ENCODE measurements around the gene OR6B2.
"Not testable (repeated sequence)": the region's sequence is repeated elsewhere in the genome, so short reads cannot be mapped to it uniquely, and the experiment has no call there.

The OR6B2 gene

DNA sequence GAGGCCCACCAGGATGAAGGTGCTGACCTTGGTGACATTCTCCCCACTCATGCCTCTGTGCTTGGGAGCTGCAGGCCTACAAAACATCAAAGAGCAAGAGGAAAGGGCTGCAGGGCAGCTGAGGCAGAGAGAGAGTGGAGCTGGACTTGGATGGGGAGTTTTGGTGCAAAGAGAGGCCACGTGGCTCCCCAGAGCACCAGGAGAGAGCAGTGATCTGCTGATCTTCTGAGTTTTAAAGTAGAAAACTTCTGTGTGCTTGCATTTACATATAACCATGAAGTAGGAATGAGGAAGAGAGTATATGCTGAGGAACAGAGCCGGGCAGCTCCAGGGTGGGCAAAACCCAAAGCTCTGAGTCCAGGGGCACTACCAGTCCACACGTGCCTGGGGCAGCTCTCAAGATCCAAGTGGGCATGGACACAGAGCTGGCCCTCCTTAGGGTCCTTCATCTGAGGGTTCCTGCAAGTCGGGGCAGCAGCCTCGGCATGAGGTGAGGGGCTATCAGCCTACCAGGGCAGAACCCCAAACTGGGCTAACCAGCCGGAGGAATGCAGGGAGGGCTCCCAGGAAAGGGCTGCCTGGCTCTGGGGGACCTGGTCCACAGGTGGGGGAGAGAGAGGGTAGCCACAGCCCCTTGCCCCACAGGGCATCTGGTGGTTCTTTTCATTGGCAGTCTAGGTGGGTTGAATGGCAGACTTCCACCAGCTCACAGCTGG, at the start of gene OR6B2:
Gene OR6B2 (minus strand): TSS at position 51 of the 716 bp plus-strand sequence. CDS start 0 bp downstream, at position 51.
- no peak for DNase-seq

GRCh38 chr2:240078631-240079030, 48.4 kb upstream of the OR6B2 start:
- DNase-seq: no peak

GRCh38 chr2:240077442-240077841, 47.2 kb upstream of the OR6B2 start:
- no peak for DNase-seq

DNA sequence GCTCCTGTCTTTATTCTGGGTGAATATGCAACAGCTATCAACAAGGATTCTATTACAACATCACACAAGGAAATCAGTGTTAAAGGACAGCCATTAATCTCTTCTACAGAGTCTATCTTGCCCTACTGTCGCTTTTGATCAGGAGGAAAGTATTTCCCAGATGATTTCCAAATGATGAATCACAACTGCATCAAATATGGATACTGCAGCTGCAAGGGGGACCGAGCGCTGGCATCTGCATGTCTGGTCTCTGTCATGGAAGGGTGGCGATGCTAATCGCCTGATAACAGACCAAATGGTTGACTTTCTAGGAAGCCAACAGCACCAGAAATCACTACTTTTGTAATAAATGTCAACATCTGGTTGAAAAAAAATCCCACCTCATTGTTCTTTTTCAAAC, 44.3 kb upstream of the OR6B2 start:
- DNase-seq: no peak

DNA sequence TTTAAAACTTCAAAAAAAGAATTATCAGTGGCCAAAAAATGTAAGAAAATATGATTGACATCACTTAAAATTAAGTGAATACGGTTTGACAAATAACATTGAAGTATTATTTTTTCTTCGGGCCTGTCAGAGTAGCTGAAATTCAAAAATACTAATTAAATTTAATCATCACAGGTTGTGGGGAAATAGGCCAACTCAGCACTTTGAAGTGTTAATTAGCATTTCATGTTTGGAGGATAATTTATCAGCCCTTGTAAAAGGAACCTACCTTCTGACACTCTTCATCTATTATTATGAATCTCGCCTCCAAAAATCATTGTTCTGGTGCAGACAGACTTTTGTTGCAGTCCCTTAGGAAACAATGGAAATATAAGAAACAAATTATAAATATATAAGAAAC, 40.7 kb upstream of the OR6B2 start:
- DNase-seq: no peak

DNA sequence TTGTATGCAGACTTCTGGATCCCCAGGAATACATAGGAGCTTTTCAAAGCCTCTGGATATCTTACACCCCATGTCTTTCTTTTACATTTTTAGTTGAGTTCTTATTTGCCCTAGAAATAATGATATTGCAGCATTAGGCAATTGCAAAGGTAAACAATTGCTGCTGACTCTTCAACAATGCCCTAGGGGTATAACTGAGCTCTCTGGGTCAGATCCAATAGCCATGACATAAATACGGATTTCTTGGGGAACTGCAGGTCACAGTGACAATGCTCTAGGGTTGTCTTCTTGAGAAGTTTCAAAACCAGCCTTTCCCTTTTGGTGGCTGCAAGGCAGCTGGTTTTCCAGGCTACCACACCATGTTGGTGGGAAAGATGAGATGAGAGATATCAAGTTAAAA, 39.6 kb upstream of the OR6B2 start:
- DNase-seq: no peak

- no peak for DNase-seq
Measured at GRCh38 chr2:240068193-240068592, 38.0 kb upstream of the OR6B2 start.

DNA sequence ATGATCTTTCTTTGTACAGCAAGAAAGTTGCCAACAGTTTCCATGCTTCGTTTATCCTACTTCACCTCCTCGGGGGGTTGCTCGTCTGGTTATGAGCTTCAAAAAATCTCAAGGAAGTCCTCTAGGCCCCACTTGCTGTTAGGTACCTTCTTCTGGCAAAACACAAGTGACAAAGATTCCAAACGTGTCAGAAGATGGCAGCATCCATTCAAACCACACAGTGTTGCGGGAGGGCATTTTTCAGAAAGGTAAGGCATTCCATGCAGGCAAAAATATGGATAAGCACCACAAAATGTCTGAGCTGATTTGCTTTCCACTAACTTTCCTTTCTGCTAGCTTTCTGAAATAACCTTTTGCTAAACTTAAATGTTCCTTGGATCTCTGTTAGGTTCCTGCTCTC, 36.3 kb upstream of the OR6B2 start:
- no peak for DNase-seq

DNA sequence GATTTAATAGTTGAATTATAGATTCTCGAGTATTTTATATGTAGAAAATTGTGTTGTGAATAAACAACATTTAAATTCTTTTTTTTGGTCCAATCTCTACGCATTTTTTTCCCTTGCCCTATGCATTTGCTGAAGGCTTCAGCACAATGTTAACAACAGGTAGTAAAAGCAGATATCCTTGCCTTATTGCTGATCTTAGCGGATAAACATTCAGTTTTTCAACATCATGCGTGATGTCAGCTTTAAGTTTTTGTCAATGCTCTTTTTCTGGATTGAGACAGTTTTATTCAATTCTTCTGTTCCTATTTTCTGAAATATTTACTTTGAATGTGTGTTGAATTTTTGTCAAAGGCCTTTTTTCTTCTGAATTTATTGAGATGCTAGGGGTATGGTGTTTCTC, 34.7 kb upstream of the OR6B2 start:
- DNase-seq: no peak

- no peak for DNase-seq
Measured at GRCh38 chr2:240060977-240061591, 30.9 kb upstream of the OR6B2 start.

- no peak for DNase-seq
Measured at GRCh38 chr2:240056678-240057077, 26.4 kb upstream of the OR6B2 start.

- DNase-seq: no peak
Measured at GRCh38 chr2:240055177-240055917, 25.1 kb upstream of the OR6B2 start.

DNA sequence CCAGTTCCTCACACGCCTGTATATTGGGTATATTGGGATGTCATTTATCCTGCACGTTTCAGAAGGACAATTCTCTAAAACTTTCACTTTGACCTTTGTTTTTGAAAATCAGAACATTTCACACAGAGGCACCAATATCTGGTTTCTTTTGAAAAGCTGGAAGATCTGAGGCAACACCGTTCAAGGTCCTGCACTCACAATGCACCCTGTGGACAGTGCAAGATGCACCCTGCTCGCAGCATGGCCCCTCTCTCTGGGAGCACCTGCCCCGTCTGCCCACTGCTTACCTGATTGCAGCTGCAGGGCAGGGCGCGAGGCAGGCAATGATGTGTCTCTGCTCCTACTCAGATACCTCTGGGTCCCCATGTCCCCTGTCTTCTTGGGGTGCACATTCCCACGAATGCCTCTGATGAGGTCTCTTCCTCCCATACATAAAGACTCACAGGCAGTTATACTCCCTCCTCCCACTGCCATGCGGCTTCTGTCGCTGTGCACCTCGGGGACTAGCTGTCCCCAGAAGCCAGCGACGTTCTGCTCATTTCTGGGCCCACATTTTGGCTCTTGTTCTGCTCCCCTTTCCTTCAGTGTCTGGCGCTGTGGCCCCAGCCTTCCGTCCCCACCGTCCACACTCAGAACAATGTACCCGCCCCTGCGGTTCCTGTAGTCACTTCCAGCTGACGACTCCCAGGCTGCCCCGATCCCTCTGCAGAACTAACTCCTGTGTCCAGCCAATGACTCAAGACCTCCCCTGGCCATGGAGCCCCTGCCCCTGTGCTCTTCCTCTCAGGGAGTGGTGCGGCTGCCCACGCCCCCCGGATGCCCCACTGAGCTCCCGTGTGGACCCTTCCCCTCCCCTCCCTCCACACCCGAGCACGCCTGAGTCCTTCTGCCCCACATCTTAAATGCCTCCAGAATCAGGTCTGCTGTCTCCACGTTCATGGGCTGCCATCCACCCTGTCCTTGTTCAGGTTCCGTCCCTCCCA, 23.2 kb upstream of the OR6B2 start, which contains the start of gene OR6B3:
Gene OR6B3 (minus strand): TSS at position 349 of the 983 bp plus-strand sequence.
- no peak for DNase-seq

DNA sequence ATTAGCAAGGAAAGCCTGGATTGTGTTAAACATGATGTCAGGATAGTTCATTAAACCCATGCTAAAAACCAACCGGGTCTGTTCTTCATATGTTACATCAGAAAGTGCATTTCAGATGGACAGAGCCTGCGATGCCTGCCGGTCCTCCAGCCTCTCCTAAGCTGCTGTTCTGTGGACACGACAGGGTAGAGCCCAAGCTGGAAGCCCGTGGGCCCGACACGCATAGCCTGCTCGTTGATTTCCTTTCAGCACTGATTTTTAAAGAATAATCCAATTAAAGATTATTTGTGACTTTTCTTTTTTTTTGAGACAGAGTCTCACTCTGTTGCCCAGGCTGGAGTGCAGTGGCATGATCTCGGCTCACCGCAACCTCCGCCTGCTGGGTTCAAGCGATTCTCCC, 22.3 kb upstream of the OR6B2 start:
- DNase-seq: no peak

DNA sequence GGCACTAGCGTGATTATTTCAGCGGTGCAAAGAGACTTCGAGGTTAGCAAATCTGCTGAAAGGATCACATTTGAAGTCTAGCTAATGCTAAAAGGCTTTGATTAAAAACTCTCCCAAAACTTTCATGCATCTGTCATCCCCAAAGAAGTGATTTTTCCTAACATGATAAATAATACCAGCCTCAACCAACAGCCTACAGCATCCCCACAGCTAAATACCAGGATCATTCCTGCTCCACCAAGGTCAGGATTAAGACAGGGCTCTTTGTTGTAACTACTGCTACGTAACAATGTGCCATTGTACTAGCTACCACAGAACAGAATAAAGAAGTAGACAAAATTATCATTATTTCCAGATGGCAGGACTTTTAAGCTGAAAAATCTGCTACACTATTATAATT, 21.5 kb upstream of the OR6B2 start:
- no peak for DNase-seq

DNA sequence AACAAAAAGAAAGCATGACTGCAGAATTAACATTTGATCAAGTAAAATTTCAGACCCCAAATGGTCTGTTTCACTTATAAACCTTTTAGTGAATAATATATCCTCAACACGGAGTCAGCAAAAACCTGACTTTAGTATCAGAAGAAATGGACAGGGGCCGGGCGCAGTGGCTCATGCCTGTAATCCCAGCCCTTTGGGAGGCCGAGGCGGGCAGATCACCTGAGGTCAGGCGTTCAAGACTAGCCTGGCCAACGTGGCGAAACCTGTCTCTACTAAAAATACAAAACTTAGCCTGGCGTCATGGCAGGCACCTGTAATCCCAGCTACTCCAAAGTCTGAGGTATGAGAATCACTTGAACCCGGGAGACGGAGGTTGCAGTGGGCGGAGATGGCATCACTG, 20.0 kb upstream of the OR6B2 start:
- no peak for DNase-seq

DNA sequence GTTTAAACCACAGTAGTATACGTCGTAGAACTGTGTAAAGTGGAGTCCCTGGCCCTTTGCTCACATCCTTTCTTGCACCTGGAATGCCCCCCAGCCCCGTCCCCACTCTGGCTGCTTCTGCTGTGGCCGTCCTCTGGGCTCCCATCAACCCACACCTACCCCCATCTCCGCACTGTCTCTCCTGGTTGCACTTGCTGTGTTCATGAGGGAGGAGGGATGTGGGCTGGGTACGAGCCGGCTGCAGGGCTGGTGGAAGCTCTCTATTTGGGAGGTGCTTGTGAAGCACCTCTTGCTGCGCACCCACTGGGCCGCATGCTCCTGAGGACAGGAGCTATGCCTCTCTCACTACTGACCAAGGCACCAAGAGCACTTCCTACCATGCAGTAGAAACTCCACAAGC, 18.0 kb upstream of the OR6B2 start:
- no peak for DNase-seq

DNA sequence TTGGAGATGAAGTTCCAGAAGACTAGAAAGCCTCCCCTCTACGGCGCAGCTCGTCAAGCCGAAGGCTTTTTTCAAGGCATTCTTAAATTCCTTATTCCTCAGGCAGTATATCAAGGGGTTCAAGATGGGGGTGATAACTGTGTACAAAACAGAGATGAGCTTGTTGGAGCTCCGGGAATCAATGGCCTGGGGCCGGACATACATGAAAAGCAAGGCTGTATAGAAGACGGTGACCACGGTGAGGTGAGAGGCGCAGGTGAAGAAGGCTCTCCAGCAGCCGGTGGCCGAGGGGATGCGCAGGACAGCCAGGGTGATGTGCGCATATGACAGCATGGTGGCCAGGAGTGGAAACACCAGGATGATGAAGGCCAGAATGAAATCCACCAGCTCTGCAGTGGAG, 14.9 kb upstream of the OR6B2 start:
- no peak for DNase-seq

GRCh38 chr2:240044096-240044495, 13.9 kb upstream of the OR6B2 start:
- not testable (repeated sequence) for DNase-seq

- DNase-seq: no peak
Measured at GRCh38 chr2:240043279-240043989, 13.2 kb upstream of the OR6B2 start.

- no peak for DNase-seq
Measured at GRCh38 chr2:240042740-240043139, 12.5 kb upstream of the OR6B2 start.

GRCh38 chr2:240041363-240041762, 11.1 kb upstream of the OR6B2 start:
- DNase-seq: no peak

Measured in NCI-H510A (cell line).